Femur (tissue), 1 donor: Measurements from ENCODE around the gene ANKRD9.
"Not testable (repeated sequence)": the region's sequence is repeated elsewhere in the genome, so short reads cannot be mapped to it uniquely, and the experiment has no call there.

Source experiments
- DNase-seq: peaks from one replicate; pipeline ENCODE4 v3.0.0-alpha.2; 2017

The ANKRD9 gene

DNA sequence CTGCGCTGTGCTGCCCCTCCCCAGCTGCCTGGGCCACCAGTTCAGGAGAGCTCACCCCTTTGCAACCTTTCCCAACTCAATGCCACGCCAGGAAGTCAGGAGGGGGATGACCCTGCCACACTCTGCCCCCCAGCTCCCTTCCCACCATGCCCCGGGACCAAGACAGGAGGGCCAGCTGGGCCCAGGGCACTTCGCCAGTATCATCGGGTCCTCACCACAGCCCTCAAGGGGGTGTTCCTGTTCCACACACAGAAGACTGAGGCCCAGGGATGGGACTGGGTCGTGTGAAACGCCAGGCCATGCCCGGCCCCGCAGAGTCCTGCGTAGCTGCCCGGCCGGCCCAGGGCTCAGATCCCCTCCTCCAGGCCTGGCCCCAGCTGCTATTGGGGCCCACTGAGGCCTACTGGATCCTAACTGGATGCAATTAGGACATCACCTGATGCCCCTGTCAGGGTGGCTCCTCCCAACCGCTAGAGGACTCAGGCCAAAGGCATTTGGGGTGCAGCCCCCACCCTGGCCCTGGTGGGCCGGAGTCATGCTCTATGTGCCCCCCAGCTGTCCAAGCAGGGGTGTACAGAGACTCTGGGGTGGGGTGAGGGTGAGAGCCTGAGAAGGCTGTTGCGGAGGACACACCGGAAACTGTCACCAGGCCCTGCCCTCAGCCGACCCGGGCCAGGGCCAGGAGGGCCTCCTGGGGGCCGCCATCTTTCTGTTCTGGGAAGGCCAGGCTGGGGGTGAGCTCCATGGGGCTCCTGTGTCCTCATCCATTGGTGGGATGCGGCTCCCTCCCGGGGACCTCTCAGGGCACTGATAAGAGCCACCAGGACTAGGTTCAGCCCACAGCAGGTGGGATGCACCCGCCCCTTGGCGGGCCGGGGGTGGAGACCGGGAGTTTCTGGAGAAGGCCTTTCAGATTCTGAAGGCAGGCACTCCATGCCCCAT lies 29.3 kb upstream of the ANKRD9 start:
- no peak for DNase-seq

DNA sequence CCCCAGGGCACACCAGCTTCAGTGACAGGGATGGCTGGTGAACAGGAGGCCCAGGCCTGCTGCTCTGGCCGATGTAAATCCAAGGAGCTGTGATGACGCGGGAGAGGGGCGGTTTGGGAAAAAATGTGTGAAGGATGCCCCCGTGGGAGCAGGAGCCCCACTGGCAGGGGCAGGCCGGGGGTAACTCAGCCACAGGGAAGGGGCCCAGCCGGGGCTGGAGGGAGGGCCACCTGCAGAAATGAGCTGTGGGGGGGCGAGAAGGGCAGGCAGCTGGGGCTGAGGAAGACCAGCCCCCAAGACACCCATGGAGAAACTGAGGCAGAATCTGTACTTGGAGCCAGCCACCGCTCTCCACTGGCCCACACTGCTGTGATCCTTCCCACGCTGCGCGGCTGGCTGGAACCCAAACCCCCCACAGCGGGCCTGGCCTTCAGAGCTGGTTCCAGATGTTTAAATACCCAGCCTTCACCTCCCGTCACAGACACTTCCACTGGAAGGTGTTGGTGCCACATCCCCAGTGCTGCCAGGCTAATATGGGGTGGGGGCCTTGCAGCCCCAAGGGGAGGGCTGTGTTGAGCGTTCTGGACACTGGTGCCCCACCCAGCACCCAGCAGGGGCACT lies 28.5 kb upstream of the ANKRD9 start:
- DNase-seq, result no peak

DNA sequence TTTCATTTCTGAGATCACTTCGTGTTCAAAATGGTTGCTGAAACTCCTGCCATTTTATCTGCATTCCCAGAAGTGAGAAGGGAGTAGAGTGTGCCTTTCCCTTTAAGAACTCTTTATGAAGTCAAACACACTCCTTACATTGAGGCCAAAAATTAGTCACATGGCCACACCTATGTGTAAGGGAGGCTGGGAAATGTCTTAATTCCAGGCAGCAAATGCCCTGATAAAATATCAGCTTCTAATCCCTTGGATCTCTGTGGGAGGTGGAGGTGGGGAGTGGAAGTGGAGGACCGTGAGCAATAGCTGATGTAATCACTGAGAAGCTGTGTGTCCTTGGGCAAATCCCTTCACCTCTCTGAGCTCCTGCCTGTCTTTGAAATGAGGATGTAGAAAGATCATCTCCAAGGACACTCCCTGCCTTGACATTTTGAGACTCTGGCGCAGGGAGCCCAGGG lies 22.7 kb upstream of the ANKRD9 start:
- no peak for DNase-seq

DNA sequence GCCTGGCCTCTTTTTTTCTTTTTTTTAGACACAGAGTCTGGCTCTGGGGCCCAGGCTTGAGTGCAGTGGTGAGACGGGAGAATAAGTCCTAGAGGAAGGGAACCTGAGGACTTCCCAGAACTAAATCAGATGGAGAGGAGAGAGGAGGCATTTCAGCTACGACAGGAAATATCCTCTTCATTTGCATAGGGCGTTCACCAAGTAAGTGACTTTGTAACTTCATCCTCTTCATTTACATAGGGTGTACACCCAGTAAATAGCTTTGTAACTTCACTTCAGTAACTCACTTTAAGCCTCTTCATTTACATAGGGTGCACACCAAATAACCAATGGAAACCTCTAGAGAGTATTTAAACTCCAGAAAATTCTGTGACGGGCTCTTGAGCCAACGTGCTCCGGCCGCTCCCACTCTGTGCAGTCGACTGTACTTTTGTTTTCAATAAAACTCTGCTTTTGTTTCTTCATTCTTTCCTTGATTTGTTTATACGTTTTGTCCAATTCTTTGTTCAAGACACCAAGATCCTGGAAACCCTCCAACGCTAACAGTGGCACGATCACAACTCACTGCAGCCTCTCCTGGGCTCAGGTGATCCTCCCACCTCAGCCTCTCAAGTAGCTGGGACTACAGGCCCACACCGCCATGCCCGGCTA lies 21.4 kb upstream of the ANKRD9 start:
- no peak for DNase-seq

DNA sequence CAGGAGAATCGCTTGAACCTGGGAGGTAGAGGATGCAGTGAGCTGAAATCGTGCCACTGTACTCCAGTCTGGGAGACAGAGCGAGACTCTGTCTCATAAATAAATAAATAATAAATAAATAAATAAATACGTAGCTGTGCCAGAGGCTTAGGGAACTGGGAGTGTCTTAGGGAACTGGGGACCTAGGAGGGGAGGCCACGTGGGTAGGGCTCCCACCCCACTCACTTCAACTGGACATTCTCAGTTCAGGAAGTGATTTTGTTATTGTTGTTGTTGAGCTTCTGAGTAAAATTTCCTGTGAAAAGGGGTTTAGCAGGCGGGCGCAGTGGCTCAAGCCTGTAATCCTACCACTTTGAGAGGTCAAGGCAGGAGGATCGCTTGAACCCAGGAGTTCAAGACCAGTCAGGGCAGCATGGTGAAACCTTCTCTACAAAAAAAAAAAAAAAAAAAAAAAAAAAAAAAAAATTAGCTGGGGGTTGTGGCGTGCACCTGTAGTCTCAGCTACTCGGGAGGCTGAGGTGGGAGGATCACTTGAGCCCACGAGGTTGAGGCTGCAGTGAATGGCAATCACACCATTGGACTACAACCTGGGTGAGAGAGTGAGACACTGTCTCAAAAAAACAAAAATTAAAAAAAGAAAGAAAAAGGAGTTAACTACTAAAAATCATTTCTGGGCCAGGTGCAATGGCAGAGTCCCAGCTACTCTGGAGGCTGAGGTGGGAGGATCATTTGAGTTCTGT lies 19.0 kb upstream of the ANKRD9 start:
- DNase-seq, result no peak

DNA sequence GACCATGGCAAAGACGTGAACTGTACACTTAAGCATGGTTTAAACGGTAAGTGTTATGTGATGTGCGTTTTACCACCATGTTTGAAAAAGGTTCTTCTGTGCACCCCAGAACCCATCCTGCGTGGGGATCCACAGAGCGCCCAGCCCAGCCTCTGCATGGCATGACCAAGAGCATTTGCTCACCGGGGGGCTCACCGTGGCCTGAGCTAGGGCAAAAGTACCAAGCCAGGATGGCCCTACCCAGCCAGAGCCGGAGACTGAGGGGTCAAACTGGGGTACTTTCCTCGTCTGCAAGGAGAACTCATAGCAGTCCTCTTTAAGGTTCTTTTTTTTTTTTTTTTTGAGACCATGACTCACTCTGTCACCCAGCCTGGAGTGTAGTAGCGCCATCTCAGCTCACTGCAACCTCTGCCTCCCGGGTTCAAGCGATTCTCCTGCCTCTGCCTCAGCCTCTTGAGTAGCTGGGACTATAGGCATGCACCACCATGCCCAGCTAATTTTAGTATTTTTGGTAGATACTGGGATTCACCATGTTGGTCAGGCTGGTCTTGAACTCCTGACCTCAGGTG lies 16.4 kb upstream of the ANKRD9 start:
- DNase-seq, result no peak

DNA sequence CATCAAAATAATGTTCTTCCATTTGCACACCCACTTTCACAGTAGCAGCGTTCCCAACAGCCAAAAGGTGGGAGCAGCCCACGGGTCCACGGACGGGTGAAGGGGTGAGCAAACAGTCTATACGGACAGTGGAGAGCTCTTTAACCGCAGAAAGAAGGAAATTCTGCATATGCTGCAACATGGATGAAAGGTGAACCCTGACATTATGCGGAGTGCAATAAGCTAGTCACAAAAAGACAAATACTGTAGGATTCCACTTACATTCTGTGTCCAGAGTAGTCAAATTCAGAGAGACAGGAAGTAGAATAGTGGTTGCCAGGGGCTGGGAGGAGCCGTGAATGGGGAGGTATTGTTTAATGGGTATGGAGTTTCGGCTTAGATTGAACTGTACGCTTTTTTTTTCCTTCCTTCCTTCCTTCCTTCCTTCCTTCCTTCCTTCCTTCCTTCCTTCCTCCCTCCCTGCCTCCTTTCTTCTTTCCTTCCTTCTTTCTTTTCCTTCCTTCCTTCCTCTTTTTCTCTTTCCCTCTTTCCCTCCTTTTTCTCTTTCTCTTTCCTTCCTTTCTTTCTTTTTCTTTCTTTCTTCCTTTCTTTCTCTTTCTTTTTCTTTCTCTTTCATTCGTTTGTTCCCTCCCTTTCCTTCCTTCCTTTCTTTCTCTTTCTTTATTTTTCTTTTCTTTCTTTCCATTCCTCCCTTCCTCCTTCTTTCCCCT lies 15.8 kb upstream of the ANKRD9 start:
- DNase-seq, result peak; percentile 79

DNA sequence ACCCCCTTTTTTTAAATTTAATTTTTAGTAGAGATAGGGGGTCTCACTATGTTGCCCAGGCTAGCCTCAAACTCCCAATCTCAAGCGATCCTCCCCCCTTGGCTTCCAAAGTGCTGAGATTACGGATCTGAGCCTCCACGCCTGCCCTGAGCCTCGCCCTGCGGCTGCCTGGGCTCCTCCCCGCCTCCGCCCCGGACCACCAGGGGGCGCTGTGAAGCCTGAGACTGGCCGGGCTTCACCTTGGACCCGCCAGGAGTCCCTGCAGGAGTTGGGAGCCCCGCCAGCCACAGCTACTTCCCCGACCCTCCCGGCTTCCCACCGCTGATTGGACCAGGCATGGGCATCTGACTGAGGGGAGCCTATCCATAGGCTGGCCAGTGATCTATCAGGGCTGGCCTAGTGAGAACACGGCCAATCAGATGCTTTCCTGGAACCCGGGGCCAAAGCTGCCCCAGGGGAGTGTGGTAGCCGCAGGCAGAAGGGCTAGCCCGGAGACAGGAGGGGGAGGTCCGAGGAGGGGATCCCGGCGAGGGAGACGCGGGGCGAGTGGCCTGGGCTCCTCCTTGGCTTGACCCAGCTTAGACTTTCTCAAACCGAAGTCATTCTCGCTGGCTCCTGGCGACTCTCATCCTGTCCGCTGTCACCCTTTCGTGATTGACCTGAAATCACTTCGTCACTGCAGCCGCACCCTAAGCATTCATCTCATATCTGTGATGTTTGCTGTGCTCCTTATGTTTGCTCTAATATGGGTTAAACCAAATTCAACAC lies 15.1 kb upstream of the ANKRD9 start:
- DNase-seq, result peak; percentile 99

DNA sequence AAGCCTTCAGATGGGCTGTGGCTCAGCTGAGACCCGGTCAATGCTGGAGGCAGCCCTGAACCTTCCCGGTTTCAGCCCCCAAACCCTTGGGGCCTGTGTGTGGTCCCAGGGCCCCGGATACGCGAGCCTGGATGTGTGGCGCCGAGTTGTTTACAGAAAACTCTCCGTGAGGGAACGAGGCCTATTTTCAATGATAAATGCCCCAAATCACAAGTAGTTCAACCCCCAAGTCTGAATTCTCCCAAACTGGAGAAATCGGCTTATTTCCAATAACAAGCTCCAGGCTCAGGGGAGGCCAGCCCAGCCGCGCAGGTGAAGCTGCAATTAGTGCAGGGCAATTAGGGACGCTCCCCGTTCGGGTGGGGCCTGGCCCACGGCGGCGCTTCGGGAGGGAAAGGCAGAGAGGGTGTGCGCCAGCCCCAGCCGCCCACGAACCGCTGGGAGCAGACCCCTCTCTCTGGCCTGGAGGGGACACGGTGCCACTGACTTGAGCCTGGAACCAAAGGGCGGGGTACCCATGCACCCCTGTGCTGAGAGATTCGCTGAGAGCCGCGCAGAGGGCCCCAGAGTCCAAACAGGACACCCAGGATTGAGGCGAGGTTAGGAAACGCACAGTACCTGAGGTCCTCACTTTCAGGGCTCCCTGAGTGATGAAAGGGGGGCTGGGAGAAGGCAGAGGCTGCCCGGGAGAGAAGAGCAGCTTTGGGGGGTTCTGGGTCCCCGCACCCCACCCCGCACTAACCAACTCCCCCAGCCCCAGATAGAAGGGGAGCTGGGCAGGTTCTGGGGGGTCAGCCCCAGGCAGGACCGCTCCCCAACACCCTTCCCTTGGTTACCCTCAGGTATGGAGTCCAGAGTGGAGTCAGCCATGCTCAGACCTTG lies 14.2 kb upstream of the ANKRD9 start:
- DNase-seq, result peak; percentile 37

DNA sequence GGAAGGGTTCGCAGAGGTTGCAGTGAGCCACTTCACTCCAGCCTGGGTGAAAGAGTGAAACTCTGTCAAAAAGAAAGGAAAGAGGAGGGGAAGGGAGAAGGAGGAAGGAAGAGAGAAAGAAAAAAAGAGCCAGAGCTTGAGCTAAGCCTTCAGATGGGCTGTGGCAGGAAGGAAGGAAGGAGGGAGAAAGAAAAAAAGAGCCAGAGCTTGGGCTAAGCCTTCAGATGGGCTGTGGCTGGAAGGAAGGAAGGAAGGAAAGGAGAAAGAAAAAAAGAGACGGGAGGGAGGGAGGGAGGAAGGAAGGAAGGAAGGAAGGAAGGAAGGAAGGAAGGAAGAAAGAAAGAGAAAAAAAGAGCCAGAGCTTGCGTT lies 13.6 kb upstream of the ANKRD9 start:
- DNase-seq, result no peak

DNA sequence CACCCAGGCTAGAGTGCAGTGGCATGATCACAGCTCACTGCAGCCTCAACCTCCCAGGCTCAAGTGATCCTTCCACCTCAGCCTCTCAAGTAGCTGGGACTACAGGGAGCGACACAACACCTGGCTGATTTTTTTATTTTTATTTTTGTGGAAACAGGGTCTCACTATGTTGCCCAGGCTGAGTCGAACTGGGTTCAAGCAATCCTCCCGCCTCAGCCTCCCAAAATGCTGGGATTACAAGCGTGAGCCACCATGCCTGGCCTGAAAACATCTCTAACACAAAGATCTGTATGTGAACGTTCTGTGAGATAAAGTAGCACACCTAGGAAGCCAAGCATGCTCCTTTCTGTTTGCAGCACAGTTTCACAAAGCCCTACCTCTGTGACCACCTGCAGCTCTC lies 10.1 kb upstream of the ANKRD9 start:
- not testable (repeated sequence) for DNase-seq

DNA sequence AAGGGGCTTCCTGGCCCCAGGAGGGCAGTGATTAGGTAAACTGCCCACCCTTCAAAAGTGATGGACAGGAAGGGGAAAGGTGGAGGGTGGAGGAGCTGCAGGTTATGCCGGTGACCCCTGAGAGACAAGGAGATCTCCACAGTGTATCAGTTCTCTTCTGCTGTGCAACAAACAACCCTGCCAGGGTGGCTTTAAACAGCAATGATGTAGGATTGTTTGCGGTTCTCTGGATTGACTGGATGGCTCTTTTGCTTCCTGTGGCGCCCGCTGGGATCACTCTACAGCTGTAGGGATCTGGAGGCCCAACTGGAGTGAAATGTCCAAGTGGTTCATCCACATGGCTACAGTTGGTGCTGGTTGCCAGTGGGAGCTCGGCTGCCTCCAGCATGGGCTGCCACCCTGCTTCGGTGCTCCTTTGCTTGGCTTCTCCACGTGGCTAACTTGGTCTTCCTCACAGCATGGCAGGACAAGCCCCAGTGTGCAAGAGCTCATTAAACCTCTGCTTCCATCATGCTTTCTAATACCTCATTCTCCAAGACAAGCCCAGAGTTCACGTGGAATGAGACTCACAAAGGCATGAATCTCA lies 8.6 kb upstream of the ANKRD9 start:
- DNase-seq, result peak; percentile 13

DNA sequence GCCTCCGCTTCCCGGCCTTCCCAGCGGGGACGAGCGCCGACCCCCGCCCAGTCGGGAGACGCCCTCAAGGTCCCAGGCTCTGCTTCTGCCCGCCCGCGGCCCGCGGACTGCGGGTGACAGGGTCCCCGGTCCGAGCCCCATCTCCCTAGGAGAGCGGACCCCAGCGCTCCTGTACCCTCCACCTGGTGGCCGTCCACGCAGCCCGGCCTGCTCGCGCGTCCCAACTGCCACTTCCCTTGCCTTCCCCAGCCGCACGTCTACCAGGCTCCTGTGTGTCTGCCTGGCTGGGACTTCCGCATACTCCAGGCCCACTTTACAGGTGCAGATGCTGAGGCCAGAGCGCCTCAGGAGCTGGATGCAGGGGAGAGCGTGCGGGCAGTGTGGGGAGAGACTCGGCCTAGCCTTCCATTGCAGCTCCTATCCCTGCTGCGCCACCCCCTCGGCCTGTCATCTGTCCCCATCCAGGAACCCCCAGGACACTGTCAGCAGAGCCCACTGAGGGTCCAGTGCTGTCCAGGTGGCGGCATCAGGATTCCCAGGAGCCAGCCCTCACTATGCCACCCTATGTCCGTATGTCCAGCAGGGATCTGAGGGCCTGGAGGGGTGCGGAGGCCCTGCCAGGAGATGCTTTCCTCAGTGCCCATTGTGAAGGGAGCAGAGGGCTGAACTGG lies 8.0 kb upstream of the ANKRD9 start:
- peak; percentile 34 for DNase-seq

DNA sequence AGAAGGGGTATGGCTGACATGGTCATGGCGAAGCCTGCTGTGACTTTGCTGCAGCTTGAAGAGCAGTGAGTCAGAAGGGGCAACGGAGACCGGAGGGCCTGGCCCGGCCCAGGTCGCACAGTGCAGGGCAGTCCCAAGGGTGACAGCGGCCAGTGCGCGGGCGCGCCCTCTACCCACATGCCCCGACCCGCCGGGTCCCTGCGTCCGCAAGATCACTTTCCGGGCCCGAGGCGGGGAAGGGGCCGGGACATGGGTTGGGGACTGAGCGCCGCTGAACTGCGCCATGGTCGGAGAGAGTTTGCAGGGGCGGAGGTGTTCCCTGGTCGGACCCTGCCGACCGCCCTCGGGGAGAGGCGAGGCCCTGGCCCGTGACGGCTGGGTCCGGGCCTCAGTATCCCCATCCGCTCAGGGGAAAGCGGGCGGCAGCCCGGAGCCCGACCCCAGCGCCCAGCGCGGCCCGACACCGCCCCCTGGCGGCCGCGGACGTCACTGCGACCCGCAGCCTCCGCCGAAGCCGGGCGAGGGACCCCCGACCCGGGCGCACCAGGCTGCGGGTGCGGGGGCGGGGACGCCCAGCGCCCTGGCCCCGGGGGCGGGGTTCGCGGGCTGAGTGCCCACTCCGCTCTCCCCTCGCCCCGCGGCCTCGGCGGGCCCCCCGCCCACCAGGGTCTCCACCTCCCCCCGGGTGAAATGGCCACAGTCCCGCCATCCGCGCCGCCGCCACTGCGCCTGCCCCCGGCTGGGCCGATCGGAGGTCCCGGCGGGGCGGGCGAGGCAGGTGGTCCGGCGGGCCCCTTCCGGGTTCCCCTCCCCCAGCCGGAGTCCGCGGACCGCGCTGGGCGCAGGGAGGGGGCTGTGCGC lies 7.2 kb upstream of the ANKRD9 start:
- peak; percentile 75 for DNase-seq

DNA sequence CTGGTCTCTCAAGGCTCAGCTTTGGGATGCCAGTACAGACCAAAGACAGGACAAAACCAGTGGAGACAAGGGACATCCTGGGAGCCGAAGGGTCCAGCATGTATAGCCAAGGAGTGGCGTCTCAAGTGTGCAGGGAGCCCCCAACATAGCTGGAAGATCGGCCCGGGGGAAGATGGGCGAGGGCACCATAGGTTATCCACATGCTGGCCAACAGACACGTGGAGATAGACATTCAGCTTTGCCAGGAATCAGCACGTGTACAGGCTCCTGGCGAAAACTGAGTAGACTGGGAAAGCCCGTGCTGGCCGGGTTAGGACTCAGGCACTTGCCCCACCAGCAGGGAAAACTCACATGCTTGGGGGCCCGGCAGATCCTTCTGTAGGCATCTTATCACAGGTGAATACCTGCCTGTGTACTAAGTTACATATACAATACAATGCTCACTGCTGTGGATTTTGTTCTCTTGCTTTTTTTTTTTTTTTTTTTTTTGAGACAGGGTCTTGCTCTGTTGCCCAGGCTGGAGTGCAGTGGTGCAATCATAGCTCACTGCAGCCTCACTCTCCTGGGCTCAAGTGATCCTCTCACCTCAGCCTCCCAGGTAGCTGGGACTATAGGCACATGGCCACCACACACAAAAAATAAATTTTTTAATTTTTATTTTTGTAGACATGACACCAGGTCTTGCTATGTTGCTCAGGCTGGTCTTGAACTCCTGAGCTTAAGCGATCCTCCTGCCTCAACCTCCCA lies 5.6 kb upstream of the ANKRD9 start:
- peak; percentile 15 for DNase-seq

DNA sequence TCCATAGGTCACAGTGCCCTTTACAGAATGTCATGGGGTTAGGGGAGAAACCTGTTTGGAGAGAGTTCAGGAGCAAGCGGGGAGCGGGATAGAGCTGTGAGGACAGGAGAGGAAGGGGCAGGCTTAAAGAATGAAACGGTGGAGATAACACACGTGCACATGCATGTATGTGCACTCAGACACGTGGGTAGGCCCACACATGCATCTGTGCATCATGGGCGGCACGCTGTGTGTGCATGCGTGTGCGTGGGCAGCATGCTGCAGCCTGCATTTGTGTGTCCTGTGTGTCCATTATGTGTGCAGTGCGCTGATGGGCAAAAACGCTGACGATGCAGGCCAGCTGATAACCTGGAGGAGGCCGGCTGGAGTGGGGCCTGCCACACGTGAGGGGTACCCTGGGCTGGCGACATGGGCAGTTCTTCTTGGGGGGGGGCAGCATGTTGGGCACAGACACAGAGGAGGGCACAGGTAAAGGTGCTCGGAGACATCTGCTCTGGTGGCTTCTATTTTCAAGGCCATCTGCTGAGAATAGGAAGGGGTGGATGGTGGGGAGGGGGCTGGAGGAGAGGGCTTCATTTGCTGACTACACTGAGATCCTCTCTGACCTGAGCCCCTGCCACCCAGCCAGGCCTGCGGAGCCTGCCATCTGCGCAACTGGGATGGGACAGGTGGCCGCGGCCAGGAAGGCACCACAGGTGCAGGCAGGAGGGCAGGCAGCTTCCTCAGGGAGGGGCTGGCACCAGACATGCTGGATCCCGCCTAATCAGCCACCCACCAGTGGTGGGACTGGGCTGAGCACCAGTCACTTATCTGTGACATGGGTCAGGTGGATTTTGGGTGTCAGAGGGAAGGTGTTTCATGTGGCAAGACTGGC lies 4.6 kb upstream of the ANKRD9 start:
- DNase-seq, result no peak
